ENCODE results near the gene CCDC69.

Gene CCDC69

GRCh38 chr5:151171529-151171928 lies 52.4 kb downstream of the CCDC69 start:
- in situ Hi-C loops (cut with MboI; ENCODE audit: low sequenced_read_pairs) = no loop called here

GRCh38 chr5:151168602-151169344 lies 55.1 kb downstream of the CCDC69 start:
- in situ Hi-C loops (cut with MboI; ENCODE audit: low sequenced_read_pairs) = loop anchor here (10.0 kb wide), 1 partner anchor 114 kb away; no protein-coding TSS in a partner anchor

- in situ Hi-C loops (cut with MboI; ENCODE audit: low sequenced_read_pairs) = loop anchor here (10.0 kb wide), 1 partner anchor 112 kb away; no protein-coding TSS in a partner anchor
Observed at GRCh38 chr5:151167022-151167421, 56.9 kb downstream of the CCDC69 start.

GRCh38 chr5:151164687-151165392 lies 59.1 kb downstream of the CCDC69 start:
- in situ Hi-C loops (cut with MboI; ENCODE audit: low sequenced_read_pairs) = loop anchor here (10.0 kb wide), 1 partner anchor 110 kb away; no protein-coding TSS in a partner anchor

- in situ Hi-C loops (cut with MboI; ENCODE audit: low sequenced_read_pairs) = loop anchor here (10.0 kb wide), 1 partner anchor 108 kb away; no protein-coding TSS in a partner anchor
Observed at GRCh38 chr5:151162776-151163175, 61.1 kb downstream of the CCDC69 start.

GRCh38 chr5:151159649-151160373 lies 64.1 kb downstream of the CCDC69 start:
- in situ Hi-C loops (cut with MboI; ENCODE audit: low sequenced_read_pairs) = loop anchor here (10.0 kb wide), 1 partner anchor 105 kb away; no protein-coding TSS in a partner anchor

- in situ Hi-C loops (cut with MboI; ENCODE audit: low sequenced_read_pairs) = no loop called here
Observed at GRCh38 chr5:151158287-151158661, 65.6 kb downstream of the CCDC69 start.

- in situ Hi-C loops (cut with MboI; ENCODE audit: low sequenced_read_pairs) = no loop called here
Observed at GRCh38 chr5:151157426-151158286, 66.2 kb downstream of the CCDC69 start, which contains the start of gene ANXA6. Gene ANXA6, minus strand, starts transcription at chr5:151157779. Its CDS starts 9,878 bp downstream, at chr5:151147901.

GRCh38 chr5:151156507-151157420 lies 67.1 kb downstream of the CCDC69 start:
- in situ Hi-C loops (cut with MboI; ENCODE audit: low sequenced_read_pairs) = no loop called here

- in situ Hi-C loops (cut with MboI; ENCODE audit: low sequenced_read_pairs) = no loop called here
Observed at GRCh38 chr5:151155775-151156506, 68.0 kb downstream of the CCDC69 start.

- in situ Hi-C loops (cut with MboI; ENCODE audit: low sequenced_read_pairs) = no loop called here
Observed at GRCh38 chr5:151154931-151155774, 68.7 kb downstream of the CCDC69 start.

GRCh38 chr5:151153766-151154272 lies 70.1 kb downstream of the CCDC69 start:
- in situ Hi-C loops (cut with MboI; ENCODE audit: low sequenced_read_pairs) = no loop called here

- in situ Hi-C loops (cut with MboI; ENCODE audit: low sequenced_read_pairs) = no loop called here
Observed at GRCh38 chr5:151153300-151153699, 70.6 kb downstream of the CCDC69 start.

- in situ Hi-C loops (cut with MboI; ENCODE audit: low sequenced_read_pairs) = no loop called here
Observed at GRCh38 chr5:151151793-151152192, 72.1 kb downstream of the CCDC69 start.

GRCh38 chr5:151151263-151151660 lies 72.6 kb downstream of the CCDC69 start:
- in situ Hi-C loops (cut with MboI; ENCODE audit: low sequenced_read_pairs) = no loop called here

- in situ Hi-C loops (cut with MboI; ENCODE audit: low sequenced_read_pairs) = no loop called here
Observed at GRCh38 chr5:151150471-151151262, 73.2 kb downstream of the CCDC69 start.

GRCh38 chr5:151148583-151148982 lies 75.3 kb downstream of the CCDC69 start:
- in situ Hi-C loops (cut with MboI; ENCODE audit: low sequenced_read_pairs) = no loop called here
